GM19463 (cell line): ENCODE results near the gene PCDHGB5.

ENCODE experiments used
- ATAC-seq: cut with Tn5 transposase; IDR thresholded peaks from one replicate; pipeline ENCODE4 v1.9.1; 2021; ENCODE audit warnings: mild to moderate bottlenecking, moderate library complexity; ENCODE audit not compliant: unreplicated experiment

Gene PCDHGB5

GRCh38 chr5:141439411-141440141 lies 41.8 kb downstream of the PCDHGB5 start:
- no peak for ATAC-seq

- no peak for ATAC-seq
Observed at GRCh38 chr5:141440341-141440740, 42.6 kb downstream of the PCDHGB5 start.

- no peak for ATAC-seq
Observed at GRCh38 chr5:141441571-141442170, 43.9 kb downstream of the PCDHGB5 start.
